ENCODE results near the gene ANKRD33B.
A peak's percentile ranks its signal among the peaks of the same experiment; 100 is the strongest.

Gene ANKRD33B

DNA sequence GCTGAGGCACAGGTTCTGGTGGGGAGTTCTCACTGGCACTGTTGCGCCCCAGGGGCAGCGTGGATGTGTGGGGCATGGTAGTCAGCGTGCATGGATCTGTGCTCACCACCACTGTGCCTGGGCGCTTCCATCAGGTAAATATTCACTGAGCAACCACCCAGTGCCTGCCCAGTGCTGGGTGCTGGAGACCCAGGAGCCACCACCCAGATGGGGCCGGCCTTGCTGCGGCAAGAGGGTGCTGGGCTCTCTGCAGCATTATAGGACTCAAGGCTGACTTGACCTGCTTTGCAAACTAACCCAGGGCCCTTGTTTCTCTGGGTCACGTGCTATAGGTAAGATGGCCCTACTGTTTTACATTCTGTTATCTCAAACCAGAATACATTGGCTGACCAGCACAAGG lies 136.6 kb downstream of the ANKRD33B start:
- Histone ChIP-seq H3K18ac (ENCODE audit: low read depth in 1 of 2, low read length in 2 of 2) (no peak overlapping the region), H3K4me3 (ENCODE audit: insufficient read depth in 1 of 2, low read depth in 1 of 2, low read length in 2 of 2) (no peak overlapping the region), H2AK5ac (ENCODE audit: low read length, severe bottlenecking) (peak overlapping the region; percentile 96), H3K9ac (ENCODE audit: low read length) (no peak overlapping the region), H2BK5ac (ENCODE audit: low read depth, low read length, poor library complexity, severe bottlenecking) (no peak overlapping the region), H4K8ac (ENCODE audit: low read length) (no peak overlapping the region), H2AFZ (ENCODE audit: low read depth, low read length) (no peak overlapping the region), H3K79me1 (replicated peaks; ENCODE audit: low read length, poor library complexity, severe bottlenecking) (peaks cover 20% of the 10 kb centered on the region), H2BK15ac (ENCODE audit: low read depth, poor library complexity, severe bottlenecking) (no peak overlapping the region), H3K27ac (ENCODE audit: low read length, poor library complexity, severe bottlenecking) (peak overlapping the region; percentile 81), H3K27me3 (ENCODE audit: control insufficient read depth in 1 of 2, insufficient read depth in 1 of 2, low read length in 2 of 2) (no peaks in the 10 kb centered on the region), H3K14ac (ENCODE audit: low read length in 2 of 2) (no peak overlapping the region), H3K9me3 (ENCODE audit: control insufficient read depth, low read length) (no peaks in the 10 kb centered on the region), H4K91ac (ENCODE audit: low read length) (no peak overlapping the region), H2BK120ac (ENCODE audit: low read depth, low read length) (no peak overlapping the region), H3K4me2 (ENCODE audit: low read length, poor library complexity, severe bottlenecking) (no peak overlapping the region), H2BK12ac (ENCODE audit: low read length in 2 of 2) (no peak overlapping the region), H3K4me1 (ENCODE audit: control insufficient read depth, insufficient read depth, low read depth, low read length) (peaks cover 51% of the 10 kb centered on the region), H3K23ac (ENCODE audit: low read length in 2 of 2) (no peak overlapping the region), H3K4ac (ENCODE audit: low read depth in 1 of 2, low read length in 2 of 2) (no peak overlapping the region), H3K36me3 (ENCODE audit: control insufficient read depth in 1 of 2, insufficient read depth in 2 of 2, low read depth in 1 of 2, low read length in 2 of 2) (peaks cover 0 to 11% of the 10 kb centered on the region in 2 experiments)
- 98% methylated on average over 7 of the region's 7 CpGs for WGBS
- no peak for DNase-seq

DNA sequence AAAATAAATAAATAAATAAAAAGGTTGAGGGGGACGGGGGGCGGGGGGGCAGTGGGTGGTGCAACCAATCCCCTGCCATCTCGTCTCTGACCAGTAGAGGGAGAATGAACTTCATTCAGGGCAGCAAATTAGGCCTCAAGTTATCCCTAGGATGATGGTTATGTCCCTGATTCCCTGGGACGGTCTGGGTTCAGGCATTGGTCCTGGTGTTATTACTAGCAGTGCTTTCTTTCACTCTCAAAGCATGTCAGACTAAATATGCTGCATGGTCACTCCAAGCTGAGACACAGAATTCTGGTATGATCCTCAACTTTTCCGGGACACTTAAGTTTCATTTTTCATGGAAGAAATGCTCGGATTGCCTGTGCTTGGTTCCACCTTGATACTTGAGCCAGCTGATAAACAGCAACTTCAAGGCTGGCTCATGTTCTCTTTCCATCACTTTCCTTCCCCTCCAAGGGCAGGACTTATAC lies 137.7 kb downstream of the ANKRD33B start:
- WGBS: 43% methylated on average over 6 of the region's 6 CpGs
- H3K4me3 ChIP-seq (ENCODE audit: insufficient read depth in 1 of 2, low read depth in 1 of 2, low read length in 2 of 2): no peak overlapping the region
- H2BK120ac ChIP-seq (ENCODE audit: low read depth, low read length): no peak overlapping the region
- no peaks in the 10 kb centered on the region for H3K9me3 ChIP-seq (ENCODE audit: control insufficient read depth, low read length)
- peak overlapping the region; percentile 96 for H3K27ac ChIP-seq (ENCODE audit: low read length, poor library complexity, severe bottlenecking)
- H3K79me1 ChIP-seq (replicated peaks; ENCODE audit: low read length, poor library complexity, severe bottlenecking): peaks cover 17% of the 10 kb centered on the region
- H3K4me2 ChIP-seq (ENCODE audit: low read length, poor library complexity, severe bottlenecking): no peak overlapping the region
- H4K8ac ChIP-seq (ENCODE audit: low read length): no peak overlapping the region
- H3K9ac ChIP-seq (ENCODE audit: low read length): no peak overlapping the region
- no peak overlapping the region for H2BK12ac ChIP-seq (ENCODE audit: low read length in 2 of 2)
- H2AFZ ChIP-seq (ENCODE audit: low read depth, low read length): no peak overlapping the region
- H4K91ac ChIP-seq (ENCODE audit: low read length): no peak overlapping the region
- DNase-seq: peak; percentile 67
- H3K18ac ChIP-seq (ENCODE audit: low read depth in 1 of 2, low read length in 2 of 2): no peak overlapping the region
- no peak overlapping the region for H3K4ac ChIP-seq (ENCODE audit: low read depth in 1 of 2, low read length in 2 of 2)
- peaks cover 48% of the 10 kb centered on the region for H3K4me1 ChIP-seq (ENCODE audit: control insufficient read depth, insufficient read depth, low read depth, low read length)
- H2BK15ac ChIP-seq (ENCODE audit: low read depth, poor library complexity, severe bottlenecking): no peak overlapping the region
- peak overlapping the region; percentile 18 for H2AK5ac ChIP-seq (ENCODE audit: low read length, severe bottlenecking)
- no peak overlapping the region for H3K14ac ChIP-seq (ENCODE audit: low read length in 2 of 2)
- H3K23ac ChIP-seq (ENCODE audit: low read length in 2 of 2): no peak overlapping the region
- H2BK5ac ChIP-seq (ENCODE audit: low read depth, low read length, poor library complexity, severe bottlenecking): peak overlapping the region; percentile 69
- H3K27me3 ChIP-seq (ENCODE audit: control insufficient read depth in 1 of 2, insufficient read depth in 1 of 2, low read length in 2 of 2): no peaks in the 10 kb centered on the region
- peaks cover 0 to 11% of the 10 kb centered on the region in 2 experiments for H3K36me3 ChIP-seq (ENCODE audit: control insufficient read depth in 1 of 2, insufficient read depth in 2 of 2, low read depth in 1 of 2, low read length in 2 of 2)

DNA sequence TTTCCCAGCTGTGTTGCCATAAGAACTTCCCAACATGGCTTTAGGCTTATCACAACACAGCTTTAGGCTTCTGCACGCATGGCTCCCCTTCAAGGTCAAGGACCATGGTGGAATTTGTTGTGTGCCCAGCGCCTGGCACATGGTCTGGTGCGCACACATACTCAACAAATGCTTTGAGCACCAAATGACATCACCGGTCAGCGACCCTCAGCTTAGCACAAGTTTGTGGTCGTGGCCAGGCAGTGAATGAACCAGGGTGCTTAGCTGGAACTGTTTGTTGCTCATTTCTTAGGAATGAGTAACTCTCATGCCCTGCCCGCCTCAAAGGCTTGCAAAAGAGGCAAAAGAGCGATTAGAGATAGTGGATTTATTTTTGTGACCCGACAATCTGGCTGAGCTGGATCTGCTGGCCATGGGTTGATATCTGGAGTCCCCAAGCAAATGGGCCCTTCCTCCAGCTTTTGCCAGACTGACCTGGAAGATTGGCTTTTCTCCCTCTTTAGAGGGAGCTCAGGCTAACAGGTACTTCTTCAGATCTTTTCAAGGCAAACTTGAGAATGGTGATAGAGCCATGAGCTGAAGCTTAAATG lies 138.3 kb downstream of the ANKRD33B start:
- H2BK5ac ChIP-seq (ENCODE audit: low read depth, low read length, poor library complexity, severe bottlenecking): peak overlapping the region; percentile 95
- peak overlapping the region; percentile 97 for H2AK5ac ChIP-seq (ENCODE audit: low read length, severe bottlenecking)
- H3K27ac ChIP-seq (ENCODE audit: low read length, poor library complexity, severe bottlenecking): peak overlapping the region; percentile 96
- WGBS: under 1% methylated on average over 9 of the region's 9 CpGs
- H3K18ac ChIP-seq (ENCODE audit: low read depth in 1 of 2, low read length in 2 of 2): no peak overlapping the region
- H4K91ac ChIP-seq (ENCODE audit: low read length): no peak overlapping the region
- H3K9me3 ChIP-seq (ENCODE audit: control insufficient read depth, low read length): no peaks in the 10 kb centered on the region
- H2BK15ac ChIP-seq (ENCODE audit: low read depth, poor library complexity, severe bottlenecking): no peak overlapping the region
- H2AFZ ChIP-seq (ENCODE audit: low read depth, low read length): no peak overlapping the region
- peak overlapping the region; percentile 36 for H3K4me2 ChIP-seq (ENCODE audit: low read length, poor library complexity, severe bottlenecking)
- H3K9ac ChIP-seq (ENCODE audit: low read length): no peak overlapping the region
- peaks cover 48% of the 10 kb centered on the region for H3K4me1 ChIP-seq (ENCODE audit: control insufficient read depth, insufficient read depth, low read depth, low read length)
- no peaks in the 10 kb centered on the region for H3K27me3 ChIP-seq (ENCODE audit: control insufficient read depth in 1 of 2, insufficient read depth in 1 of 2, low read length in 2 of 2)
- no peak overlapping the region for H3K4me3 ChIP-seq (ENCODE audit: insufficient read depth in 1 of 2, low read depth in 1 of 2, low read length in 2 of 2)
- DNase-seq: peak; percentile 98
- no peak overlapping the region for H3K4ac ChIP-seq (ENCODE audit: low read depth in 1 of 2, low read length in 2 of 2)
- H3K23ac ChIP-seq (ENCODE audit: low read length in 2 of 2): no peak overlapping the region
- H3K36me3 ChIP-seq (ENCODE audit: control insufficient read depth in 1 of 2, insufficient read depth in 2 of 2, low read depth in 1 of 2, low read length in 2 of 2): peaks cover 0 to 11% of the 10 kb centered on the region in 2 experiments
- H3K14ac ChIP-seq (ENCODE audit: low read length in 2 of 2): no peak overlapping the region
- H2BK120ac ChIP-seq (ENCODE audit: low read depth, low read length): no peak overlapping the region
- H2BK12ac ChIP-seq (ENCODE audit: low read length in 2 of 2): no peak overlapping the region
- peaks cover 17% of the 10 kb centered on the region for H3K79me1 ChIP-seq (replicated peaks; ENCODE audit: low read length, poor library complexity, severe bottlenecking)
- no peak overlapping the region for H4K8ac ChIP-seq (ENCODE audit: low read length)

DNA sequence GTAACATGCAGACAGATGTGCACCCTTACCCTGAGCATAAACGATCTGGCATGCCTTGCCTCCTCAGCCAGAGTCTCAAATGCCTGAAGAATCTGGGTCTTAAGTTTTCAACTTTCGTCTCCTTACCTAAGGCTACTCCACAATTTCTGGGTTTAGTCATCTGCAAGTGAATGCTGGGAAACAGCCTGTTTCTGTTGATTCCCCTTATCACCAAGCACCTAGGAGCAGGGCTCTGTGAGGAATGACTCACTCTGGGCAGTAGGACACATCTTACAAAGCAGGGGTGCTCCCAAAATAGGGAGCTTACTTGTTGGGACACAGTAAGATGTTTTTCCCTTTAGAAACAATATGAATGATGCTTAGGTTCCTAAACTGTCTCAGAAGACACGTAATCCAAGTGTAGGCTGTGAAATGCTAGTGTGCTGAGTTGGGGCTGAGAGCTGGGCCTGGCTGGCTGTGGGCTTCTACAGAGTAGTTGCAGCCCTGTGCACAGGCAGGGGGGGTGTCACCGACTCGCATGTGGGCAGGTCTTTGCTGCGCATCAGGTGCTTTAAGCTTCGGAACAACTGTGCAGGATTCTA lies 139.1 kb downstream of the ANKRD33B start:
- H3K79me1 ChIP-seq (replicated peaks; ENCODE audit: low read length, poor library complexity, severe bottlenecking): peaks cover 18% of the 10 kb centered on the region
- peak overlapping the region; percentile 96 for H3K27ac ChIP-seq (ENCODE audit: low read length, poor library complexity, severe bottlenecking)
- H3K4me2 ChIP-seq (ENCODE audit: low read length, poor library complexity, severe bottlenecking): no peak overlapping the region
- peak overlapping the region in 1 of 2 experiments; percentile 40 for H3K18ac ChIP-seq (ENCODE audit: low read depth in 1 of 2, low read length in 2 of 2)
- H2AK5ac ChIP-seq (ENCODE audit: low read length, severe bottlenecking): peak overlapping the region; percentile 97
- WGBS: 90% methylated on average over 6 of the region's 7 CpGs
- H2BK120ac ChIP-seq (ENCODE audit: low read depth, low read length): no peak overlapping the region
- no peak overlapping the region for H2AFZ ChIP-seq (ENCODE audit: low read depth, low read length)
- no peak overlapping the region for H3K9ac ChIP-seq (ENCODE audit: low read length)
- H3K4me3 ChIP-seq (ENCODE audit: insufficient read depth in 1 of 2, low read depth in 1 of 2, low read length in 2 of 2): no peak overlapping the region
- no peak overlapping the region for H4K8ac ChIP-seq (ENCODE audit: low read length)
- DNase-seq: peak; percentile 47
- peaks cover 49% of the 10 kb centered on the region for H3K4me1 ChIP-seq (ENCODE audit: control insufficient read depth, insufficient read depth, low read depth, low read length)
- H3K27me3 ChIP-seq (ENCODE audit: control insufficient read depth in 1 of 2, insufficient read depth in 1 of 2, low read length in 2 of 2): no peaks in the 10 kb centered on the region
- H2BK15ac ChIP-seq (ENCODE audit: low read depth, poor library complexity, severe bottlenecking): peak overlapping the region; percentile 55
- no peak overlapping the region for H3K23ac ChIP-seq (ENCODE audit: low read length in 2 of 2)
- no peaks in the 10 kb centered on the region for H3K9me3 ChIP-seq (ENCODE audit: control insufficient read depth, low read length)
- H3K14ac ChIP-seq (ENCODE audit: low read length in 2 of 2): no peak overlapping the region
- no peak overlapping the region for H4K91ac ChIP-seq (ENCODE audit: low read length)
- peaks cover 0 to 16% of the 10 kb centered on the region in 2 experiments for H3K36me3 ChIP-seq (ENCODE audit: control insufficient read depth in 1 of 2, insufficient read depth in 2 of 2, low read depth in 1 of 2, low read length in 2 of 2)
- H2BK5ac ChIP-seq (ENCODE audit: low read depth, low read length, poor library complexity, severe bottlenecking): peak overlapping the region; percentile 95
- H3K4ac ChIP-seq (ENCODE audit: low read depth in 1 of 2, low read length in 2 of 2): no peak overlapping the region
- no peak overlapping the region for H2BK12ac ChIP-seq (ENCODE audit: low read length in 2 of 2)
